ENCODE measurements around the gene ACO2.
"Not testable (repeated sequence)": the region's sequence is repeated elsewhere in the genome, so short reads cannot be mapped to it uniquely, and the experiment has no call there.

The ACO2 gene

GRCh38 chr22:41568811-41569210 lies 99.9 kb downstream of the ACO2 start:
- no peak for DNase-seq (ENCODE audit: low read depth)

GRCh38 chr22:41570221-41570620 lies 101.3 kb downstream of the ACO2 start:
- no peak for DNase-seq (ENCODE audit: low read depth)

GRCh38 chr22:41571786-41572185 lies 102.9 kb downstream of the ACO2 start:
- no peak for DNase-seq (ENCODE audit: low read depth)

GRCh38 chr22:41572305-41572704 lies 103.4 kb downstream of the ACO2 start:
- not testable (repeated sequence) for DNase-seq (ENCODE audit: low read depth)

- DNase-seq (ENCODE audit: low read depth): no peak
Measured at GRCh38 chr22:41573677-41574076, 104.8 kb downstream of the ACO2 start.

GRCh38 chr22:41574847-41575381 lies 106.0 kb downstream of the ACO2 start:
- no peak for DNase-seq (ENCODE audit: low read depth)

- DNase-seq (ENCODE audit: low read depth): no peak
Measured at GRCh38 chr22:41575533-41575932, 106.6 kb downstream of the ACO2 start.

- DNase-seq (ENCODE audit: low read depth): peak; percentile 75
Measured at GRCh38 chr22:41576877-41577276, 108.0 kb downstream of the ACO2 start.

- no peak for DNase-seq (ENCODE audit: low read depth)
Measured at GRCh38 chr22:41578114-41578513, 109.2 kb downstream of the ACO2 start.

All from ELR (cell line).